Nasal cavity respiratory epithelium epithelial cell of viscerocranial mucosa (primary cell): ENCODE results near the gene ZBP1. TPM values are rescaled to one million over a fixed set of nuclear protein-coding genes. Genes with fewer than 3 reads are reported as not detected.

Experiments used
- total RNA-seq: library from RNA; depleted of rRNA; stranded (reverse); fragments of >200 nt; gene quantifications from 2 replicates; pipeline ENCODE4 v1.2.3, GENCODE V29; 2014

The ZBP1 gene, protein sequence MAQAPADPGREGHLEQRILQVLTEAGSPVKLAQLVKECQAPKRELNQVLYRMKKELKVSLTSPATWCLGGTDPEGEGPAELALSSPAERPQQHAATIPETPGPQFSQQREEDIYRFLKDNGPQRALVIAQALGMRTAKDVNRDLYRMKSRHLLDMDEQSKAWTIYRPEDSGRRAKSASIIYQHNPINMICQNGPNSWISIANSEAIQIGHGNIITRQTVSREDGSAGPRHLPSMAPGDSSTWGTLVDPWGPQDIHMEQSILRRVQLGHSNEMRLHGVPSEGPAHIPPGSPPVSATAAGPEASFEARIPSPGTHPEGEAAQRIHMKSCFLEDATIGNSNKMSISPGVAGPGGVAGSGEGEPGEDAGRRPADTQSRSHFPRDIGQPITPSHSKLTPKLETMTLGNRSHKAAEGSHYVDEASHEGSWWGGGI
- not detected in 2 replicates for total RNA-seq

DNA sequence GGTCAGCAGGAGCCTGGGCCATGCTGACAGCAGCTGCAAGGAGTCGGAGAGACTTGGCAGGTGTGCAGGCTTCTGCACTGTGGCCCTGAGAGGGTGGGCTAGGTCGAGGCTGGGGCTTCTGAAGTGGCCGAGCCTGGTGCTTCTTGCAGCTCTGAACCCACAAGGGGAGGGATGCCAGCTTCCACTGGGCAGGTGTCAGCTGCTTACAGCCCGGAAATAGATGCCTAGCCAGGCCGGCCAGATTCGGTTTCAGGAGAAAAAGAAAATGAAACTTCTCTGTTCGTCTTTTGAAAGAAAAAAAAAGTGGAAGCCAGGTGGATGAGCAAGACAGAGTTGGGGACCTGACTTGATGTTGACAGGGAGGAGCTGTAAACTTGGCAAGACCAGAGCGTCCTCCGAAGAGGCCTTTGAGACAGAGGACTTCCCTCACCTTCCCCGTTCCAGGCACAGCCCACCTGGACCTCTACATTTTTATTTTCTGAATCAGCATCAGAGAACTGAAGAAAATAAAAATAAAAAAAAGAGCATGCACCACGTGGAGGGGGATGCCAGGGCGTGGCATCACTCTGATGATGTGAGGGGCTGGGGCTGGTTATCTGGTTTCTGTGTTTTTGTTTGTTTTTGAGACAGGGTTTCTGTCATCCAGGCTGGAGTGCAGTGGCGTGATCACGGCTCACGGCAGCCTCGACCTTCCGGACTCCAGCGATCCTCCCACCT lies at the start of gene ZBP1:
ZBP1 (minus strand) TSS at position 153 of the 717 bp plus-strand sequence; CDS start at position 22, 131 bp downstream.

DNA sequence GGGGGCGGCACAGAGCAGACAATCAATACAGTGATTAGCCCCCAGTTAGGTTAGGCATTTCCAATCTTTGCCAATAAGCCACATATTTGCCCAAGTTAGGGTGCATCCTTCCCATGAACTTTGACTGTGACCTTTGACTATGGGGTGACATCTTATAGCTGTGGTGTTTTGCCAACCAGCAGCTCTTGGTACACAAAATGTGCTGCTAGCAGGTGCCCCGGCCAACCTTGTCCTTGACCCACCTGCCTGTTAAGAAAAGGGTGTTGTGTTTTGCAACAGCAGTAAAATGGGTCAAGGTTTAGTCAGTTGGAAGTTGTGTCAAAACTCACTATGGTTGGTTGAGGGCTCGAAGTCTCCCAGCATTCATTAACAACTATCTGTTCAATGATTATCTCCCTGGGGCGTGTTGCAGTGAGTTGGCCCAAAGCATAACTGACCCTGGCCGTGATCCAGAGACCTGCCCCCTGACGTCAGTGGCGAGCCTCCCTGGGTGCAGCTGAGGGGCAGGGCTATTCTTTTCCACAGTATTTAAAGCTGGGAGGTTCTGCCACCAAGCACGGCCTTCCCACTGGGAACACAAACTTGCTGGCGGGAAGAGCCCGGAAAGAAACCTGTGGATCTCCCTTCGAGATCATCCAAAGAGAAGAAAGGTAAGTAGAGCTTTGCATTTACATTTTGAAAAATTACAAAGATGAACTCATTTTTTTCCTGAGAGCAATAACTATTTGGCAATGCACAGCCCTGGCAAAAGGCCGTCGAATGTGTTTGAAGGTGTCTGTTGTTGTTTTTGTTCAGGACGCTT lies 59.5 kb downstream of the ZBP1 start, which contains the start of gene PCK1:
PCK1 (plus strand) TSS at position 557 of the 802 bp plus-strand sequence. CDS start 302 bp downstream, outside the sequence.

Other genes starting within 250 kb of the ZBP1 start
- gene RBM38, start 229.0 kb downstream of the ZBP1 start, total RNA-seq, result 8.5 and 13.2 TPM in 2 replicates
- gene CTCFL, start 95.3 kb downstream of the ZBP1 start, total RNA-seq, result not detected in 2 replicates
- not detected in 2 replicates for gene PCK1, start 59.3 kb downstream of the ZBP1 start, total RNA-seq
- 10.3 and 111 TPM in 2 replicates for gene PMEPA1, start 89.6 kb upstream of the ZBP1 start, total RNA-seq